GM21390 (cell line): ENCODE measurements around the gene CPE.
"Not testable (repeated sequence)": the region's sequence is repeated elsewhere in the genome, so short reads cannot be mapped to it uniquely, and the experiment has no call there.

Experiments
- ATAC-seq: cut with Tn5 transposase; IDR thresholded peaks from one replicate; pipeline ENCODE4 v1.9.1; 2021; ENCODE audit not compliant: unreplicated experiment

CPE gene

GRCh38 chr4:165403048-165403447, 24.2 kb downstream of the CPE start:
- no peak for ATAC-seq

GRCh38 chr4:165403637-165404036, 24.8 kb downstream of the CPE start:
- ATAC-seq = no peak

DNA sequence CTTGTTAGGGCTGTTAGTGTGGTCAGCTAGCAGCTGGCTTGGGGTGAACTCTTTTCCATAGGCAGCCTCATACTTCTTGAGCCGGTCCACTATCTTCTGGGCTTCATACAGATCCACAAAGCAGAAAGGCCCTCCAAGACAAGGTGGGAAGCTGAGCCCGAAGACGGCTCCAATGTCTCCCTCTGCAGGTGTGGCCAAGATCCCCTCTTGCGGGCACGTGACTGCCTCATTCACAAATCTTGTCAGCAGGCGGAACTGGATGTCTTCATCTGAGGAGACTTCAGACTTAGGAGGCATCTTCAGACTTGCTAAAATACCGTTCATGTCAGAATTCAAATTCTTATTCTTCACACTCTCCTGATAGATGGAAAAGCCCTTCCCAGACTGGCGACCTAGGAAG, 25.3 kb downstream of the CPE start:
- no peak for ATAC-seq

DNA sequence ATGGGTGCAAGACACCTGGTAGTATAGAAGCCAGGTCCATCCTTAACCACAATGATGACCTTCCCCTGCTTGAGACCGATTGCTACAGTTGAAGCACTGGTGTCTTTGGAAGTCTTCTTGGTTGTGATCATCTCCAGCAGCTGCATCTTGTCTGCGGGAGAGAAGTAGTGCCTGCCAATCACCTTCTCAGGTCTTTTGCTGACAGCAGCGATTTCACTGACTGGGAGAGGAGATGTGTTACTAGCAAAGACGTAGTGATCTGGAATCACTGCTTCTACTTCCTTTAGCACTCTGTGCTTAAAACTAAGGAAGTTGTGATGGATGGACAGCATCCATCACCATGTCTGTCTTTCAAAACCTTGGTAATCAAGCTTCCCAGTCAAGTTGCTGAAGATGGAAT, 25.9 kb downstream of the CPE start:
- ATAC-seq = no peak

GRCh38 chr4:165410214-165410613, 31.4 kb downstream of the CPE start:
- ATAC-seq = no peak

DNA sequence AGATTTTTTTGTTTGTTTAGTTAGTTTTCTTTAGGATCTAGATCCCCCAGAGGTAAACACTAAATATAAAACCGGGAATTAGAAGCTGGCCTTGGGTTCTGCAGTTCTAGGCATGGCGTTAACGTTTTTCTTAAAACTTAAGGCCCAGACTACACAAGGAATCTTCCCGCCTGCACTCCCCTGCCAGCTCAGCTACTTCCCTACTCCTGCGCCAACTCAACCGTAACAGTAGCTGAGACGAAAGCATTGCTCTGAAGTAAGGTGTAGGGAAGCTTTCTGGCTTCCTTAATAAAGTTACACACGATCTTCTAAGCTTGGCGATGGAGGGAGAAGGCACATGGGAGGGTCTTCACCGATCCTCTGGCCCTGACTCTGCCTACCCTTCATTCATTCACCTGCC, 37.1 kb downstream of the CPE start:
- ATAC-seq = no peak

DNA sequence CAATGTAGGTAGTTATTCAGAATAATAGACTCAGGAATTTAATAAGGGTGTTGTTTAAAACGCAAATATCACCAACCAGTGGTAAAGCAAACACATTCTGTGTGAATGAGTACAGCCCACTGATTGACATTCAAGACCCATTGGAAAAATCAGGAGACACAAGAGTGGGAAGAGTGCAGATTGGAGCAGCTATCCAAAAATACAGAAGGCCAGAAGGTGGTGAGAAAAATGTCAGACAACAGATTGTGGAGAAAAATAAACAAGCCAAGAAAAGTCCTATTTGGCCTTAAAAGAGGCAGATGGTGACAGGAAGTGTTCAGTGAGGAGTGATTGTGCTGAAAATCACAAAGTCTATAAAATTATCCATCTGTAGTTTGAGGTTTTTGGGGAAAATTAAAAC, 39.3 kb downstream of the CPE start:
- no peak for ATAC-seq

DNA sequence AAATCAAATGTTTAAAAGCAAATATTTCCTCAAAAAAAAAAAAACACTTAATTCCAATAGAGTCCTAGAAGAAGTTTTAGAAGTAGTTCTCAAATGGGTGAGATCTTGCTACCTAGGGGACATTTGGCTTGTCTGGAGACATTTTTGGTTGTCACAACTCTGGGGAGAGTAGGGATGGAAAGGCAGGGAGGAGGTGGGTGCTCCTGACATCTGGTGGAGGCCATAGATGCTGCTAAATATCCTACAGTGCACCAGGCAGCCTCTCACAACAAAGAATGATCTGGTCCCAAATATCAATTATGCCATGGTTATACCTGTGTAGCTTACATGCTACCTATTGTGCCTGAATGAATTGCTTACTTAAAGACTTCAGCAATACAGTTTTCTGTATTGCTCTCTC, 46.8 kb downstream of the CPE start:
- ATAC-seq = no peak

GRCh38 chr4:165426331-165426730, 47.5 kb downstream of the CPE start:
- ATAC-seq = no peak

GRCh38 chr4:165426823-165427222, 48.0 kb downstream of the CPE start:
- ATAC-seq = no peak

DNA sequence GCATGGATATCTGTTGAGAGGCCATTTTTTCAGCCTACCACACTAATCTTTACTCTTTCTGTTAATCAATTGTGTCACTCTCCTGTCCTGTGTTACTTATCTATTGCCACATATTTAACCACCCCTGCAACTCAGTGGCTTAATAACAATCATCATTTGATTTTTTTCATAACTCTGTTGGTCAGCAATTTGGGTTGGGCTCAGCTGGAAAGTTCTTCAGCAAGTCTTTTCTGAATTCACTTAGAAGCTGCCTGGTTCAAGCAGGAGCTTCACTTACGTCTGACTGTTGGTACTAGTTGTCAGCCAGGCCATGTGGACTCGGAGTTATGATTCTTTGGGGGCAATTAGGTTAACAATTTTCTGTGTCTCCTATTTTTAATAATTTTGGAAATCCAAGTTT, 50.1 kb downstream of the CPE start:
- no peak for ATAC-seq

DNA sequence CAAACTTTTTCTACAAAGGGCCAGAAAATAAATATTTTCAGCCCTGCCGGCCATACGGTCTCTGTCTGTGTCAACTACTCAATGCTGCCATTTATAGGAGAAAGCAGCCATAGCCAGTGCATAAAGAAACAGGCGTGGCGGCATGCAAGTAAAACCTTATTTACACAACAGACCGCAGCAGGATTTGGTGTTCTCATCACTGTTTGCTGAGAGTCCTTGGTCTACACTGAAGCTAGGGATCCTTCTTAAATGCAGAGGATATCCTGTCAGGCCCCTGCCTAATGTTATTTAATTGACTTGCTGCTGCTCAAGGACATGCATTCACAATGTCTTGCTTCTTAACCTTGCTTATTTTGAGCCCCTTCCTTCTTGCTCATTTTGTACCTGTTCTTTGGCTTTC, 54.7 kb downstream of the CPE start:
- no peak for ATAC-seq

DNA sequence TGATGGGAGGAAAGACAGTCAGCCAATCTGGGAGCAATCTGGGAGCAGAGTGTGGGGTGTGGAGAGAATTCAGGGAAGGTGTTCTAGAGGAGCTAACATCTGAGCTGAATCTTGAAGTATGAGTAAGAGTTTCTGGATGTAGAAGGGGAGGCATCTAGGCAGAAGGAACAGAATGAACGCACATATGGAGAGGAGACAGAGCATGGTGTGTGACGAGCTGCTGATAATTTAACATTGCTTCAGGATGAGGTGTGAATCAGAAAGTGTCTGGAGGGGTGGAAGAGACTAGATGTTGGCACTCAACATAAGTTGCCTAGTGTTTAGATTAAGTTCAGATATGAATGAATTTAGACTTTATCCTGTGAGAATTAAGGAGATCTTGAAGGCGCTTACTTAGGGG, 58.9 kb downstream of the CPE start:
- ATAC-seq = no peak

DNA sequence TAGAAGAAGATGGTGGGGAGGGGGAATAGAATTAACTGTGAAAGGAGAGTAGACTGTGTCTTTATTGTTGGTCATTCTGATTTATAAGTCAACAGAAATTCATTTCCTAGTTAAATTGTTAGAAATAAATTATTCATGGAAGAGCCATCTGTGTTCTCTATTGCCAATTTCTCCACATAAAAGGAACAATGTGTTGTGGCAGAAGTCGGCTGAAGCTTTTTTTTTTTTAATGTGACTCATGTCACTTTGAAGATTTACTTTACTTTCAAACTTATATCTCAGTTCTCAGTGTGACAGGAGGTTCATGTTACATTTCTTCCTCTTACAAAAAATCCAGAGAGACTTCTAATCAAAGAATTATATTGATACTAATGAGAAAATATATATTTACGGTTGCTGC, 60.5 kb downstream of the CPE start:
- ATAC-seq = no peak

- ATAC-seq = no peak
These were observed 61.2 kb downstream of the CPE start for GRCh38 chr4:165439981-165440380.

- ATAC-seq = no peak
These were observed 61.8 kb downstream of the CPE start for GRCh38 chr4:165440415-165441158.

DNA sequence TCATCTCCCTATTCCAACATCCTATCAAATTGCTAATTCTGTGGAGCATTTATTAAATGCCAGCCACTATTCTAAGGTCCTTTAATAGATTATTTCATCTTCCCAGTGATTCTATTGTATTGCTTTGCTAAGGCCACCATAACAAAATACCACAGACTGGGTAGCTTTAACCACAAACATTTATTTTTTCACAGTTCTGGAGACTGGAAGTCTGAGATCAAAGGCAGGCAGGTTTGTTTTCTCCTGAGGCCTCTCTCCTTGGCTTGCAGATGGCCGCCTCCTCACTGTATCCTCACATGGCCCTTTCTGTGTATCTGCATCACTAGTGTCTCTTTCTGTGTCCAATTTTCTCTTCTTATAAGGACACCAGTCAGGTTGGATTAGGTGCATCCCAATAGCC, 64.5 kb downstream of the CPE start:
- no peak for ATAC-seq

- no peak for ATAC-seq
These were observed 69.9 kb downstream of the CPE start for GRCh38 chr4:165448700-165449099.

DNA sequence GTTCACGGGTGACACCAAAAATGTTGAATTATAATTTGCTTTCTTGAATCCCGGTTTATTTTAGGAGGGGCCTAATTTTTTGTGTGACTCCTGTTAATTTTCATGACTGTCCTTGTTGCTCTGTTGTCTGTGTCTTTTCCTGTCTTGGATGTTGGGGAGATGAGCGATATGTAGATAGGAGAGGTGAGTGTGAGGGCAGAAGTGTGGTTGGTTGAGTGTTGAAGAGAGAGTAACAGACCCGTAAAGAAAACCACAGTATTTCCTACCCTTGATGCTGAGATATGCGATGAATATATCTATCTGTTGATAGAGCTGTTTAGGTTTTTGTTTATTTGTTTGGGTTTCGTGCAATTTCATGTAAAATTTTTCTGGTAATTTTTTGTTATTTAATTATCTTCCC, 70.5 kb downstream of the CPE start:
- no peak for ATAC-seq

DNA sequence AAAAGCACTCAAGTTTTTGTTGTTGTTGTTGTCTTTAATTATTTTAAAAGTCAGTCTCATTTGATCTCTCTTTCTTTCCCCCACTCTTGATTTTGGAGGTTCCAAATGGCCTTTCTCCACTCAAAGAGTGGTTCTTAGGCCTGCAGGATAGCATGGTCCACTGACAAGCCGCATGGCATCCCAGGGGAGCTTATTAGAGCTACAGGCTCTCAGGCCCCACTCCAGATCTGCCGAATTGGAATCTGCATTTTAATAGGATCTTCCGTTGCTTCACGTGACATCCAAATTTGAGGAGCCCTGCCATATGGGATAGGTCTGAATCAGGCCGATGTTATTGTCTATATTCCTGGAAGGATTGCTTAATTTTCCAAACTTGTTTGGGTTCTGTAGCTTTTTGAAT, 72.1 kb downstream of the CPE start:
- no peak for ATAC-seq

DNA sequence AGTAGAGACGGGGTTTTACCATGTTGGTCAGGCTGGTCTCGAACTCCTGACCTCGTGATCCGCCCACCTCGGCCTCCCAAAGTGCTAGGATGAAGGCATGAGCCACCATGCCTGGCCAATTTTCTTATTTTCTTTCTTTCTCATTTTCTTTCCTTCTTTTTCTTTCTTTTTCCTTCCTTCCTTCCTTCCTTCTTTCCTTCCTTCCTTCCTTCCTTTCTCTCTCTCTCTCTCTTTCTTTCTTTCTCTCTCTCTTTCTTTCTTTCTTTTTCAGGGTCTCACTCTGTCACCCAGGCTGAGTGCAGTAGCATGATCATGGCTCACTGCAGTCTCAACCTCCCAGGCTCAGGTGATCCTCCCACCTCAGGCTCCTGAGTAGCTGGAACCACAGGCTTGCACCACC, 74.3 kb downstream of the CPE start:
- not testable (repeated sequence) for ATAC-seq

DNA sequence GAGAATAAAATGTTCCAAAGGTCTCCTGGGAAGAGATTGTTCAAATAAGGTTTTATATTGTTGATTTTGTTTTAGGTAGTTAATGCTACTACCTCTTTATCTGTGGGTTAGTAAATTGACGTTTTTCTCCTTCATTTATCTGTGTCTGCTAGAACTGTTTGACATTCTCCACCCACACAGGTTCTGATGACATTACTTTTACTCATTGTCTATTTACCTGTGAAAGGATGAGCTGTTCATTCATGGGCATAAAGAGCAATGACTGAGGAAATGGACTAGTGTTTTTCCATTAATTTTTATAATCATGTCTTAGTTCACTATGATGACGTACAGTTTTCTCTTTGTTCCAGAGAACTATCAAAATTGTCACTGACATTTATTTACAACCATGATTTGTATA, 75.6 kb downstream of the CPE start:
- no peak for ATAC-seq

- no peak for ATAC-seq
These were observed 79.0 kb downstream of the CPE start for GRCh38 chr4:165457793-165458192.
